Ishikawa (cell line): ENCODE results near the gene HMG20A.

ENCODE experiments used
- EP300 ChIP-seq: IDR thresholded peaks from 2 replicates; pipeline ENCODE4 v1.6.1; 2012; ENCODE audit warnings: borderline replicate concordance
- MAX ChIP-seq: IDR thresholded peaks from 2 replicates; pipeline ENCODE4 v1.6.1; 2012
- REST ChIP-seq: IDR thresholded peaks from 2 replicates; pipeline ENCODE4 v1.6.1; 2012; ENCODE audit warnings: low read depth, mild to moderate bottlenecking

GRCh38 chr15:77487469-77487842, 66.8 kb downstream of the HMG20A start:
- TF ChIP-seq REST (no peak), EP300 (no peak), MAX (no peak)
